T-helper 1 cell treated with Interleukin-12 subunit alpha and Interleukin-12 subunit beta and Interleukin-4 antibody, amounts not matched to agents 30 ng/mL and 1 ng/mL, for 36 hours (primary cell): ENCODE measurements around the gene HDAC9. TPM values are rescaled to one million over a fixed set of nuclear protein-coding genes. Genes with fewer than 3 reads are reported as not detected.

Experiments used
- intact Hi-C: fragments of 100-400 bp; cut with micrococcal nuclease; formaldehyde crosslinking; loops from one replicate; pipeline ENCODE4 v1.15.1; 2024
- total RNA-seq: library from RNA; stranded (reverse); gene quantifications from 2 replicates; pipeline ENCODE4 v1.2.3, GENCODE V29; 2022

The HDAC9 gene
- total RNA-seq, 1 donor from 2014 or later: 0.71 TPM

DNA sequence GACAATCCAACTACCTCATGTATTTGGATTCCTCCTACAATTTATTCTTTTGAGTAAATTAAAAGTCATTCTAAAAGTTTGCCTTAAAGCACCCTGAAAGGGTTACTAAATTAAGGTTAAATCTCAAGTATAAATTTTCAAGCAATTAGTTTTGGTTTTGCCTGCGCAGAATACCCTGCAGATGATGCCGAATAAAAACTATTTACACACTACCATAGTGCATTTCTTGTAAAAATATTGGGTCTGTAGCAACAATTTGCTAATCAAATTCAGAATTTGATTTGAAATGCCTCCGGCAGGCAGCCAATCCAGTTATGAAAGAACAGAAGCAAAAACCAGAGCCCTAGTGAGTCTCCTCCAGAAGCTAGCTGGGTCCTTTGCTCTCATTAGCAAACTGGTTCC, 499.7 kb downstream of the HDAC9 start:
- intact Hi-C loops: no loop called here

DNA sequence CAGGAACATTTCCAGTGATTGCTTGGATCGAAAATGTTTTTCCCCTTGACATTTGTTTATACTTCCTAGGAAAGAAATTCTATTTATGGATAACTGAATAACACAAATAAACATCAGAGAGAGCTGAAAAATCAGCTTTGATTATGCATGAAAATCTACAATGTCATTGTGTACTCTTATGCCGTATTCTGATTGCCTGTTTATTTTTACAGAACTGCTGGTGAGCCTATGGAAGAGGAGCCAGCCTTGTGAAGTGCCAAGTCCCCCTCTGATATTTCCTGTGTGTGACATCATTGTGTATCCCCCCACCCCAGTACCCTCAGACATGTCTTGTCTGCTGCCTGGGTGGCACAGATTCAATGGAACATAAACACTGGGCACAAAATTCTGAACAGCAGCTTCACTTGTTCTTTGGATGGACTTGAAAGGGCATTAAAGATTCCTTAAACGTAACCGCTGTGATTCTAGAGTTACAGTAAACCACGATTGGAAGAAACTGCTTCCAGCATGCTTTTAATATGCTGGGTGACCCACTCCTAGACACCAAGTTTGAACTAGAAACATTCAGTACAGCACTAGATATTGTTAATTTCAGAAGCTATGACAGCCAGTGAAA, 500.4 kb downstream of the HDAC9 start:
- intact Hi-C loops: no loop called here

DNA sequence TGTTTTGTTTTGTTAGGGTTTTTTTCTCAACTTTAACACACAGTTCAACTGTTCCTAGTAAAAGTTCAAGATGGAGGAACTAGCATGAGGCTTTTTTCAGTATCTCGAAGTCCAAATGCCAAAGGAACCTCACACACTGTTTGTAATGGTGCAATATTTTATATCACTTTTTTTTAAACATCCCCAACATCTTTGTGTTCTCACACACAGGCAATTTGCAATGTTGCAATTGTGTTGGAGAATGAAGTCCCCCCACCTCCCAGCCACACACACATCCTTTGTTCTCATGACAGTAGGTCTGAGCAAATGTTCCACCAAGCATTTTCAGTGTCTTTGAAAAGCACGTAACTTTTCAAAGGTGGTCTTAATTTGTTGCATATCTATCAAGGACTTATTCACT, 501.0 kb downstream of the HDAC9 start:
- intact Hi-C loops: no loop called here

DNA sequence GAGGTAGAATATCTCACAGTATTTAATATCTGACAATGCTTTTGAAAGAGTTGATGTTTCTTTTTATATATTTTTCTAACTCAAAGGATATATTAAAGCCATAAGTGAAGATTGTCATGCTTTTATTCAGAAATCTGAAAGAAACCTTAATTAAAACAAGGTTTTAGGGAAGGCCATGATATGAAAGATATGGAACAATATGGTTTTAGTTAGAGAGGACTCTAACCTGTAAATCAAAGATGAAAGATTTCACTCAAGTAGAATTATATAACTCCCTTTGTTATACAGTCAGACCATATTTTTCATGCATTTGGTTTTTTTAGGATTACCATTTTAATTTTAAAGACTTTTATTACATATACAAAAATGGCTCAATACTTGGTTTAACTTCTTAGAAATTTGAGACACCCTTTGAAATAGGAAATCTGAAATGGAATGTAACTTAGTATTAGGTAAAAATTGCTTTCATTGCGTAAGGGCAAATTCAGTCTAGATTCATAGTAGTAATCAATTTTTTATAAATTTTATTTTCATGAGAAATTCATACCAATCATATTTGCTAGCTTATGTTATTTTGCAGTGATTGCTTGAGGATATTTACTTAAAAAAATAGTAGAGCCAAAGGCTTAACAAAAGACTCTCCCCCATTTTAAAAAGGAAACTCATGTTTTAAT, 502.1 kb downstream of the HDAC9 start:
- intact Hi-C loops: no loop called here

DNA sequence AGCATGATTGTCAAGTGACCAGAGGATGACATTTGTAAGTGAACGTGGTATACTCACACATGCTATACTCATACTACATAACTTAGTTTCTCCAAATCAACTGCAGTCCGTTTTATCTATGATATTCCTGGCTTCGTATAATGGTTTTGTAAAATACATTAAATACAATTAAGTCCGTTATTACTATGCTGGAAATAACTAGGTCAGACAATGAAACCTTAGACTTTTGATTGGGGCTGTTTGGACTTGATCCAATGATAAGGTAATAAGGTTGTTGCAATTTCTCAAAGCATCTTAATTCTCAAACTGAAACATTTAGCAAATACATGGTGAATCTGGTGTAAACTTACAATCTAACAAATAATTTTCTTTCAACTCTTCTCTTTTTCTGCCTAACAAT, 504.9 kb downstream of the HDAC9 start:
- intact Hi-C loops: no loop called here

DNA sequence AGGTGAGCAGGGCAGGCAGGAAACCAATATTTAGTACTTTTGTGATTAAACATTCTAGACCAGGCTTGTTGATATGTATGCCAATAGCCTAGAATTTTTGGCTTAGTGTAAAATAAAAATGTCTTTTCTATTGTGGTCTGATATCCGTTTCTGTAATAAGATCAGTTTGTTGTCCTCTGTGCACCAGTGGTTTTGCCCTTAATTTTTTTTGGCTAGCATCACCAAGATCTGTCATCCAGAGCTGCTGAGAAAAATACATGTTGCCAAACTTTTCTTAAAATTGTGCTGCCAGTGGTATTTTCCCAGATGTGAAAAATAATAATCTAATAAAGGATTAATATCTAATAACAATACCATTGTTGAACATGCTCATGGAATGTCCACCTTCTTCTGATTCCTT, 506.3 kb downstream of the HDAC9 start:
- intact Hi-C loops: no loop called here

DNA sequence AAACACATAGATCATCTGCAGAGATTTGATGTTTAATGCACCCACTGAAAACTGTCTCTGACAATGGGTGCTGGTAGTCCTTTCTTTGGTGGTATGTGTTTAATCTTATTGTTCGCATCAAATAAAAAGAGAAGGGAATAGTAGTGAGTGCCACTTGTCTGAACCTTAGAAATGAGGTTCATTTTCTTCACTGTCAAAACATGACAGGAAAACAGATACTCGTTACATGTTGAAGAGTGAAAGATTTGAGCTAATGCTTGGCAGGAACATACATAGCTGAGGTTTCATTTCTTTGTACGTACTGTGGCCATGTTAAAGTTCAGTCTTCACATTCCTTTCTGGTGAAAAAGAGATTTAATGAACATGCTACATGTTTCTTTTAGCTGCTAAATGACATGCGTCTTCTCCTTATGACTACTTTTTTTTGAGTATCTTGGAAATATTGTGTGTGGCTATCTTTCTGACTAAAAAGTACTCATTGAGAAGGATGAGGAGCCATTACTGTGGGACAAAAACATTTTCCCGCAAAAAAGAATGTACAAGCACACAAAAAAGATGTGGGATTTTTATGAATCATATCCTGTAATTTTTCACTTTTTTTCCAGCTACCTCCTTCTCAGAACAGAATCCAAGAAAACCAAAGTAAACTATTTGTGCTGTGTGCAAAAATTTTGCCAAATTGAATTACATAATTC, 513.8 kb downstream of the HDAC9 start:
- intact Hi-C loops: no loop called here

DNA sequence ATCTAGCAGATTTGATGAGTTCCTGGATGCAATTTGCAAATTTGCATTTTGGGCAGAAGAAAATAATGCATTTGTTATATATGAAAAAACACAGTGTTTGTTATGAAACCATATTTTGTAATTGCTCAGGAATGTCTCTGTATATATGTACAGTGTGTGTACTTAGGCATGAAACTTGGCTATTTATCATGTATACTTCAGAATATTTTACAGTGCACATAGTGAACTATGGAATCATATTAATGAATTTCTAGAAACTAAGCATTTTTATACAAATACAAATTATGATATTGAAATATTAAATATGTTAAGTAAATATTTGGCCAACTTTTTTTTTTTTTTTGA, 514.4 kb downstream of the HDAC9 start:
- intact Hi-C loops: no loop called here

DNA sequence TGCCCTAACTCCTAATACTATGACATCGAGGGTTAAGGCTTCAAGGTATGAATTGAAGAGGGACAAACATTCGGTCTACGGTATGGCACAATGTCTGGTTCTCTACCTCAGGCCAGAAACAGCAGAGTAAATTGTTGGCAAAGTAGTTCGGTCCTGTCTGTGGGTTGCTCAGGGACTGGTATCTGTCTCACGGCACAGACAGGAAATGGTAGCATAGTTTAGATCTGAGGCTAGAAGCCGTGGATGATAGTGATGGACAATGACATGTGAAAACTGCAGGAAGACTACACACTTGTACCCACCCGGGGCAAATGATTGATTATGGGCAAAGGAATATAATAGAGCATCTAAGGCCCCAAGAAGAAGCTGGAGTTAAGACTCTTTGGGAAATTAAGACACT, 515.7 kb downstream of the HDAC9 start:
- intact Hi-C loops: no loop called here

DNA sequence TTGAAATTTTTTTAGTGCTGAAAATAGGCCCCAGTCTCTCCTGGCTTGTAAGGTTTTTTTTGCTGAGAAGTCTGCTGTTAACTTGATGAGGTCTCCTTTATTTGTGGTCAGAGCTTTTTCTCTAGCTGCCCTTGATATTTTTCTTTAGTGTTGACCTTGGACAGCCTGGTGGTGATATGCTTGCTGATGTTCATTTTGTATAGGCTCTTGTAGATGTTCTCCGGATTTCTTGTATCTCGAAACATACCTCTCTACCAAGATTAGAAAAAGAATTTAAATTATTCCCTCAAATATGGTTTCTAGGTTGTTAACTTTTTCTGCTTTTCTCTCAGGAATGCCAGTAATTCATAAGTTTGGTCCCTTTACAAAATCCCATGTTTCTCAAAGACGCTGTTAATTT, 519.5 kb downstream of the HDAC9 start:
- intact Hi-C loops: no loop called here

DNA sequence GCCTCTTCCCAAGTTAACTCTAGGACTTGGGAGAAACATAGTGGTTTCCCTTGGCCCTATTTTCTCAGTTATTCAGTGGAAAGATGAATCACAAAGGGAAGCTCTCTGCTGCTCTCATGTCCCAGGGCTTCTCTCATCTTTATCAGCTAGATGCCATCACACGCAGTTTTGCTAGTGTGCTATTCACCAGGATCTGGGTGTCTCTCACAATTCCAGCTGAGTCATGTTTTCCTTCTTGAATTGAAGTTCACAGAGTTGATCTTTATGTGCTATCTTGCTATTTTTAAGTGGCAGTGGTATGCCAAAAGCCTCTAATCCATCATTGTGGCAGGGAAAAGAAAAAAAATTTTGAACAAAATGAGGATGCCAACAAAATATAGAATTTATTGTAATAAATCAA, 520.6 kb downstream of the HDAC9 start:
- intact Hi-C loops: no loop called here

DNA sequence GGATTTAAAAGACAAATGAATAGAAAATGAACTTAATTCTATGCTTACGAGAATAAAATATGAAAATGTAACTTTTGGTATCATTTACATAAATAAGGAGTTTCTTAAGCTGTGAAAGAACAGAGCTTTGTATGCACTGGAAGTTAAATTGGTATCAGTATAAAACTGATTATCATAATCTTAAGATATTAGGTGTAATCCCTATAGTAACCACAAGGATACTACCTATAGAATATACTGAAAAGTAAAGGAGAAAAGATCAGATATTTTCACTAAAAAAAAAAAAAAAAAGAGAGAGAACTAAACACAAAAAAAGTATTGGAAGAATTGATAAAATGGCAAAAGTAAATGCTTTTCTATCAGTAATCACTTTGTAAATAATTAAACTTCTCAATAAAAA, 521.8 kb downstream of the HDAC9 start:
- intact Hi-C loops: no loop called here

DNA sequence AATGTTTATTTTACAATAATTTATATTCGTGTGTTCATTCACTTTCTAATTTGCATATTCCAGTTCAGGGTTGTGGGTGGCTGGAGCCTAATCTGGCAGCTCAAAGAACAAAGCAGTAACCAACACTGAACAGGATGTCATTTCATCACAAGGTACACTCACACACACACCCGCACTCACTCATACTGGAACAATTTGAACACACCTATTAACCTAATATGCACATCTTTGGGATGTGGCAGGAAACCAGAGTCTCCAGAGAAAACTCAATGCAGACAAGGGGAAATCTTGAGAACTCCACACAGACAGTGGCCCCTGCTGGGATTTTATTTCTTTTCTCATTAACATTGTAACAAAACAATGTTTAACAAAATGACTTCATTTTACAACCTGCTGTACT, 524.5 kb downstream of the HDAC9 start:
- intact Hi-C loops: no loop called here

DNA sequence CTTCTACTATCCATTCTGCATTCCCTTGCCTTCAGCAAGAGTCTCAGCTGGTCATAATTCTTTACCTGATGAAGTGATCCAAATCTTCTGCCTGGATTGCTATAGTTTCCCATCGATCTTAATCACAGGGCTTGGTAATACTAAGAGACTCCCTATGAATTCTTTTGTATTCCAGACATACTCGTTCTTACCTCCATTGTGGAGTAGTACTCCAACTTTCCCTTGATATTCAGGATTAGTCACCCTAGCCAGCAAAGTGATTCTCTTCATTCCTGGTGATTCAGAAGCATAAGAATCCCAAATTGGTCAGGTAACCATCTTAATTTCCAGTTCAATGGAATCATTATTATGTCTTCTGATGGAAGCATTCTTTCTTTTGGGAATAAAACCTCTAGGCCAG, 525.2 kb downstream of the HDAC9 start:
- intact Hi-C loops: no loop called here

DNA sequence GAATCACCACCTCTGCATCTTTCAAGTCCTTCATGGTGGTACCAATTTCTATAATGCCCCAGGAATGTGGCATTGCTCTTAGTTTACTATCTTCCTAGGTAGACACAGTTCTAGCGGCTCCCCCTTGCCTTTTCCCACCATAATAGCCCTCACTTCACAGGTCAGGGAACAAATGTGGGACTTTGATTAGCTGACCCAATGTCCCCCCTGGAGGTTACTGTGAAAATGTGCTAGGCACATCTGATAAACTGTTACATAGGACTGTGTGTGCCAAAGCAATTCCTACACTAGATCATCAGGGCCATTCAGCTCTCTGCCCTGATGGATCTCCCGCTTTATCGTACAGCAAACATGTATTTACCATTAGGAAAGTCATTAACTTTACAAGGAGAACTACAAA, 527.9 kb downstream of the HDAC9 start:
- intact Hi-C loops: no loop called here

DNA sequence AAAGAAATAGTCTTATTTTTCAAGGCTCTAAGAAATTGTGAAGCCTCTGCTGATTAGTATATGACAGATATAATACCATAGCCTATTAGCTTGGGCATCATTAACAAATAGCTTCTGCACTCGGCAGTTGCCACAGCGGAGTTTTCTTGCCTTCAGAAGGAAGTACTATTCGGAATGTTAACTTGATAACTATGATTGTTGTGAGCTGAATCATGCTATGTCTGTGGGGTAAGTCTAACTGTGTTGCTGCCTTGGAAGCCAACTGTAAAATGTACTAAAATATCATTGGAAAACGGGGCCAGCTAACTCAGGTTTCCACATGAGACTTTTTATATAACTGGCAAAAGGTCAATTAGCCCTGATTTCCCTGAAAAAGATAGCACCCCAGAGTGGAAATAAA, 528.7 kb downstream of the HDAC9 start:
- intact Hi-C loops: no loop called here

DNA sequence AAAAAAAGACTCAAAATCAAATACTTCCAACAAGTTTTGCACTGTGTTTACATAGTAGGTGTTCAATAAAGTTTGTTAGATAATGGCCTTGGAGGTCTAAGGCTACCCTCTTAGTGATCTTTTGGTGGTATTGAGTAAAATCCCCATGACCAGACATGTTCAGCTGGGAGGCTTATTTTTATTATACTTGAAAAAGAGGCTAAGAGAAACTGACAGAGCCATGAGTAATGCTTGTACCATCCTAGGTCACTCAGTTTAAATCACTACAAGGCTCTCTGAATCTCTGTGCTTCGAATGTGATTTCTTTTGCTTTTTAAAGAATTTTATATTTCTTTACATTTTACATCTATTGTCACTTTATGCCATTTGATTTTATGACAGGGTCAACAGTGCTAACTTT, 531.3 kb downstream of the HDAC9 start:
- intact Hi-C loops: no loop called here

DNA sequence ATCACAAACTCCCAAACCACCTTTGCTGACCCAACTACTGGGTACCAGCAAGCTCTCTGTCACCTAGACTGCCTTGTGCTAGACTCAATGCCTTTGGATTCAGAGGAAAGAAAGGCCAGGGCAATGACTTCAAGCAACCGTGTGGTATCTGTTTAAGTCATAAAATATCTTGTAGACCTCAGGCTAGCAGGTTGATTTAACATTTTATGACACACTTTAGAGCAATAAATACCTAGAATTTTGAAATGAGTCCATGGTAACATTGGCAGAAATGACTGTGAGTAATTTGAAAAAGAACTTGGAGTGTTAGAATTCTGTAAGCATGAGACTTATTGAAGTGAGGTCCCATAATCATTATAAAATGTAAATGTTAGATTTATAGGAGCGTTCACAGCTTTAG, 534.7 kb downstream of the HDAC9 start:
- intact Hi-C loops: no loop called here

DNA sequence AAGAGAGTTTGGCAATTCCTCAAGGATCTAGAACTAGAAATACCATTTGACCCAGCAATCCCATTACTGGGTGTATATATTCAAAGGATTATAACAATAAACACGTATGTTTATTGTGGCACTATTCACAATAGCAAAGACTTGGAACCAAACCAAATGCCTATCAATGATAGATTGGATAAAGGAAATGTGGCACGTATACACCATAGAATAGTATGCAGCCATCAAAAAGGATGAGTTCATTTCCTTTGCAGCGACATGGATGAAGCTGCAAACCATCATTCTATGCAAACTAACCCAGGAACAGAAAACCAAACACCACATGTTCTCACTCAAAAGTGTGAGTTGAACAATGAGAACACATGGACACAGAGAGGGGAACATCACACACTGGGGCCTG, 537.4 kb downstream of the HDAC9 start:
- intact Hi-C loops: loop anchor here (1.0 kb wide), 1 partner anchor 8 kb away; no protein-coding TSS in a partner anchor

DNA sequence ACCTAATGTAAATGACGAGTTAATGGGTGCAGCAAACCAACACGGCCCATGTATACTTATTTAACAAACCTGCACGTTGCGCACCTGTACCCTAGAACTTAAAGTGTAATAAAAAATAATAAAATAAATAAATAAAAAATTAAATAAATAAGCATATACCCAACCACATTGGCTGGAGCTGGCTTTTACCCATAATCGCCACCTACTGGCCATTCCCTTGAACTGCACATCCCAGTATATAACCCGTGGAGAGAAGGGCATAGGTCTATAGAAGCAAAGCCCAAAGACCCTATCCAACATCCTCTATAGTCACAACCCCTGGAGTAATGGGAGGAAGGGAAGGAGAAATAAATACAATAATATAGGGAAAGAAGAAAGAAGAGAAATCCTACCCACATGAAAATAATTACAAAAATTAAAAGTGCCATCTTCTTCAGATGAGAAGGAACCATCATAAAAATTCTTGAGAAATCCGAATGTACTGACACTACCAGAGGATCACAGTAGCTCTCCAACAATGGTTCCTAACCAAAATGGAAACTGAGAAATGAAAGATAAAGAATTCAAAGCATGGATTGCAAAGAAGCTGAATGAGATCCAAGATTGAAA, 556.3 kb downstream of the HDAC9 start:
- intact Hi-C loops: loop anchor here (5.0 kb wide), 3 partner anchors 310 to 460 kb away; no protein-coding TSS in a partner anchor
